ENCODE data around the gene OR2Y1.
"Not testable (repeated sequence)": the region's sequence is repeated elsewhere in the genome, so short reads cannot be mapped to it uniquely, and the experiment has no call there.

Gene OR2Y1

DNA sequence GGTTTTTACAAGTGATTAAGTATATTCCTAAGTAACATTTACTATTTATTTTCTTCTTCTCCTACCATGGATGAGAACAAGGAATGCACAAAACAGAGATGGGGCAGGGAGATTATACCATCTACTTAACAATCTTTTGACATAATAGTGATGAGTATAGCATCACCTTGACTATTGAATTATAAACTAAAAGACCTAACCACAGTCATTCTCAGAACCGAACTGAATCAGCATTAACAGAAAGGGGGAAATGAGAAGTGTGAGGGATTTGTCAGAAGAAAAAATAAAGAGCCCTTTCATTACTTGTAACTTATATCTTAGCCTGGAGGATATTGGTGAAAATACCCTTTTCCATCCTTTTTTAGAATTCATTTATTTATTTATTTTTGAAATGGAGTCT, 21.9 kb downstream of the OR2Y1 start:
- H3K27ac Mint-ChIP-seq: no peak overlapping the region
- DNase-seq (ENCODE audit: low spot score): no peak
- peaks cover 10% of the 10 kb centered on the region for H3K4me1 Mint-ChIP-seq (ENCODE audit: low read depth)
- H3K9me3 Mint-ChIP-seq: no peaks in the 10 kb centered on the region
- no peak overlapping the region for H3K4me3 Mint-ChIP-seq
- peaks cover 30% of the 10 kb centered on the region for H3K27me3 Mint-ChIP-seq (ENCODE audit: low read depth)
- no peaks in the 10 kb centered on the region for H3K36me3 Mint-ChIP-seq (ENCODE audit: low read depth)

DNA sequence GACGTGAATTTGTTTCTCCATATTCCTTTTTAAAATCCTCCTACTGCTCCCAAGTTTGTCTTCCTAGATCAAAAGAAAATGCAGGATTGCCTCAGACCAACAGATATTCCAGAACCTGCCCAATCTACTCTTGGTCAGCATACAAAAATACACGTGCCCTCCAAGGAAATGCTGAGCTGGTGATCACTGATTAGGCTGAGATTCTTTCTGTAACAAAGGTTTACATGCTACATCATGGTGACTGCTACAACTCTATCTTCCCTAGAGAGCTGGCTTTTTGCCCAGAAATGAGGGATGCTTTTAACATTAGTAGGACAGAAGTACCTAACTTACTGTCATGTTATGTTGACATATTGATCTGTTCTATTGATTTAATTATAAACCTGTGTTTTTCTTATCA, 35.5 kb downstream of the OR2Y1 start:
- peaks cover 2% of the 10 kb centered on the region for H3K27me3 Mint-ChIP-seq (ENCODE audit: low read depth)
- H3K4me1 Mint-ChIP-seq (ENCODE audit: low read depth): no peaks in the 10 kb centered on the region
- H3K36me3 Mint-ChIP-seq (ENCODE audit: low read depth): no peaks in the 10 kb centered on the region
- no peak overlapping the region for H3K27ac Mint-ChIP-seq
- H3K4me3 Mint-ChIP-seq: no peak overlapping the region
- DNase-seq (ENCODE audit: low spot score): no peak
- H3K9me3 Mint-ChIP-seq: no peaks in the 10 kb centered on the region

DNA sequence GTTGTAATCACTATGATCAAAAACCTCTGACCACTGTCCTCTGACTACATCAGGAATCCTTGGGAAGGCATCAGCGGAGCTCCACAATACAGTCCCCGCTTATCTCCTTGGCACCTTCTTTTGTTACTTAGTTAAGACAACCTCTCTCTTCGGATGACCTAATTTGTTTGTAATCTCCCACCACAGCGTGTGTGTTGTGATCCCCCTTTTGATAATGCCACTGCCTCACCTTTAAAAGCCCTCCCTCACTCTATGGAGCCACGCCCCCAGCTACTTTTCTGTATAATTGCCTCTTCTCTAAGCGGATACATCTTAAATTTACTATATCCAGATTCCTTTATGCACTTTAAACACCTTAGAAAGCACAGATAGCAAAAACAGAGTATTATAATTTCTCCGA, 35.9 kb downstream of the OR2Y1 start:
- H3K4me3 Mint-ChIP-seq: no peak overlapping the region
- no peak overlapping the region for H3K27ac Mint-ChIP-seq
- no peaks in the 10 kb centered on the region for H3K4me1 Mint-ChIP-seq (ENCODE audit: low read depth)
- no peaks in the 10 kb centered on the region for H3K36me3 Mint-ChIP-seq (ENCODE audit: low read depth)
- H3K27me3 Mint-ChIP-seq (ENCODE audit: low read depth): peaks cover 2% of the 10 kb centered on the region
- no peak for DNase-seq (ENCODE audit: low spot score)
- no peaks in the 10 kb centered on the region for H3K9me3 Mint-ChIP-seq

DNA sequence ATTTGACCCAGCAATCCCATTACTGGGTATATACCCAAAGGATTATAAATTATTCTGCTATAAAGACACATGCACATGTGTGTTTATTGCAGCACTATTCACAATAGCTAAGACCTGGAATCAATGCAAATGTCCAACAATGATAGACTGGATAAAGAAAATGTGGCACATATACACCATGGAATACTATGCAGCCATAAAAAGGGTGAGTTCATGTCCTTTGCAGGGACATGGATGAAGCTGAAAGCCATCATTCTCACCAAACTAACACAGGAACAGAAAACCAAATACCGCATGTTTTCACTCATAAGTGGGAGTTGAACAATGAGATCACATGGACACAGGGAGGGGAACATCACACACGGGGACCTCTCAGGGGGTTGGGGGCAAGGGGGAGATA, 36.5 kb downstream of the OR2Y1 start:
- H3K4me3 Mint-ChIP-seq; H3K36me3 Mint-ChIP-seq (ENCODE audit: low read depth); H3K27me3 Mint-ChIP-seq (ENCODE audit: low read depth); H3K27ac Mint-ChIP-seq; H3K4me1 Mint-ChIP-seq (ENCODE audit: low read depth); DNase-seq (ENCODE audit: low spot score); H3K9me3 Mint-ChIP-seq: not testable (repeated sequence)

DNA sequence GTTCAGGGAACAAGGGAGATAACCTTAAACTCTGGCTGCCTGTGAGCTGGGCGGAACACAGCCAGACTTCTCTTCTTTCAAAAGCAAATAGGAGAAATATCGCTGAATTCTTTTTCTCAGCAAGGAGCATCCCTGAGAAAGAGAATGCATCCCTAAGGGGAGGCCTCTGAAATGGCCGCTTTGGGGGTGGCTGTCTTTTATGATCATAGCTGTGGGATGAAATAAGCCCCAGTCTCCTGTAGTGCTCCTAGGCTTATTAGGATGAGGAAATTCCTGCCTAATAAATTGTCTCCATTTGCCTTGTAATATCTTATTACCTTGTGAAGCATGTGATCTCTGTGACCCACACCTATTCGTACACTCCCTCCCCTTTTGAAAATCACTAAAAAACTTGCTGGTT, 39.4 kb downstream of the OR2Y1 start:
- H3K27ac Mint-ChIP-seq; DNase-seq (ENCODE audit: low spot score); H3K27me3 Mint-ChIP-seq (ENCODE audit: low read depth): not testable (repeated sequence)

DNA sequence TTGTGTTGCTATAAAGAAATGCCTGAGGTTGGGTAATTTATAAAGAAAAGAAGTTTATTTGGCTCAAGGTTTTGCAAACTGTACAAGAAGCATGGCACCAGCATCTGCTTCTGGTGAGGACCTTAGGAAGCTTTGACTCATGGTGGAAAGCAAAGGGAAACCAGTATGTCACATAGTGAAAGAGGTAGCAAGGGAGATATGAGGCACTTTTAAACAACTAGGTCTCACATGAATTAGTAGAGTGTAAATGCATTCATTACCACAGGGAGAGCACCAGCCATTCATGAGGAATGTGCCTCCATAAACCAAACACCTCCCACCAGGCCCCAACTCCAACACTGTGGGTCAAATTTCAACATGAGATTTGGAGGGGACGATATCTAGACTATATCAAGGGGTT, 40.8 kb downstream of the OR2Y1 start:
- no peak for DNase-seq (ENCODE audit: low spot score)
- no peak overlapping the region for H3K27ac Mint-ChIP-seq
- peaks cover 8% of the 10 kb centered on the region for H3K27me3 Mint-ChIP-seq (ENCODE audit: low read depth)
- no peak overlapping the region for H3K4me3 Mint-ChIP-seq
- no peaks in the 10 kb centered on the region for H3K4me1 Mint-ChIP-seq (ENCODE audit: low read depth)
- H3K36me3 Mint-ChIP-seq (ENCODE audit: low read depth): no peaks in the 10 kb centered on the region
- H3K9me3 Mint-ChIP-seq: no peaks in the 10 kb centered on the region

More for the DNA sequence above, 39.4 kb downstream of the OR2Y1 start:
- H3K4me3 Mint-ChIP-seq; H3K9me3 Mint-ChIP-seq; H3K4me1 Mint-ChIP-seq (ENCODE audit: low read depth); H3K36me3 Mint-ChIP-seq (ENCODE audit: low read depth): not testable (repeated sequence)

DNA sequence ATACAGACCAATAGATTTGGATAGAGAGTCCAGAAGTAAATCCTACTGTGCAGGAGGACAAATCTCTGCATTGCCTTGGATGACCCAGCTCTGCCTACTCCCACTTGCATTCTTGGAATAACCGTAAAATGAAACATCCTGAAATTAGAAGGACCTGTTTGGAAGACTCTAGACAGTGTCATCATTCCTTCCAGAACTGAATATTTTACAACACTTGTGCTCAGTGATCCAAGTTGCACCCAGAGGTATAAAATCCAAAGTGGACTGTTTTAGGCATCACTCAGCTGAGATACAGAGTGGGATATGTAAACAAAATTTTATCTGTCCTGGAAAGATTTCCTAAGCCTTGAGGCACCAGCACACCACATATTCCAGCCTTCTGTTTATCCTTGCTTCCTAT, 43.7 kb downstream of the OR2Y1 start:
- Mint-ChIP-seq H3K4me3 (no peak overlapping the region), H3K4me1 (ENCODE audit: low read depth) (no peaks in the 10 kb centered on the region), H3K27me3 (ENCODE audit: low read depth) (peaks cover 15% of the 10 kb centered on the region), H3K36me3 (ENCODE audit: low read depth) (no peaks in the 10 kb centered on the region), H3K9me3 (no peaks in the 10 kb centered on the region), H3K27ac (no peak overlapping the region)
- DNase-seq (ENCODE audit: low spot score): no peak

DNA sequence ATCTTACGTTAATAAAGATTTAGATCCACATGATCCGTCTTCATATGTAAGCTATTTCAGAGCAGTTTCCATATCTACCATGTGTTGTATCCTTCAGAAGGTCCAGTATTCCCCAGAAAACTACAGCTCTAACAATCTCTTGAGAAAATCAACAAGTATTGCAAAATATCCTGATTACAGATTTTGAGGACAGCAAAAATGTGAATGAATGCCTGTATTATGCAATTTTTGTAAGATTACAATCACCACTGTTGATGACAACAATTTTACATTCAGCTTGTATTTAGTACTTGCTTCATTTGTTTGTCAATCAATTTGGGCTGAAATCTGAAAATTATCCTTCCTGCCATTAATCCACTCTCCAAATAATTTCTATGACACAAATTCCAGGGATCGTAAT, 47.4 kb downstream of the OR2Y1 start:
- H3K4me3 Mint-ChIP-seq: no peak overlapping the region
- no peak overlapping the region for H3K27ac Mint-ChIP-seq
- DNase-seq (ENCODE audit: low spot score): no peak
- peaks cover 19% of the 10 kb centered on the region for H3K4me1 Mint-ChIP-seq (ENCODE audit: low read depth)
- peaks cover 13% of the 10 kb centered on the region for H3K27me3 Mint-ChIP-seq (ENCODE audit: low read depth)
- H3K36me3 Mint-ChIP-seq (ENCODE audit: low read depth): no peaks in the 10 kb centered on the region
- H3K9me3 Mint-ChIP-seq: no peaks in the 10 kb centered on the region

DNA sequence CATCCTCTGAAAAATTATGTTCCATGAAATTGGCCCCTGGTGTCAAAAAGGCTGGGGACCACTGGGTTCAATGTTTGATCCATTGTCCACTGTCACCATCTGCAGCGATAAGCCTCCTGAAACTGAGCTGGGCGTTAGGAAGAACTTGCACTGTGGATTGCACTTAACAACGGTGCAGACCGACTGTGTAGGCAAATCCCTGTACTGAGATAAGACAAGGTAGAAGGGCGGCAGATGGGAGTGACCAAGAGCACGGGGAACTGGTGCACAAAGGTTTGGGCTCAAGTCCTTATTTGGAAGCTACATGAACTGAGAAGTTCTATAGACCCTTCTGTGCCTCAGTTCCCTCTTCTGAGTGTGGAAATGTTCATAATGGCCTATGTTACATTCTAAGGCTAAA, 48.8 kb downstream of the OR2Y1 start:
- Mint-ChIP-seq H3K36me3 (ENCODE audit: low read depth) (no peaks in the 10 kb centered on the region), H3K27ac (no peak overlapping the region), H3K4me1 (ENCODE audit: low read depth) (peaks cover 19% of the 10 kb centered on the region), H3K27me3 (ENCODE audit: low read depth) (peaks cover 14% of the 10 kb centered on the region), H3K9me3 (no peaks in the 10 kb centered on the region), H3K4me3 (no peak overlapping the region)
- no peak for DNase-seq (ENCODE audit: low spot score)

DNA sequence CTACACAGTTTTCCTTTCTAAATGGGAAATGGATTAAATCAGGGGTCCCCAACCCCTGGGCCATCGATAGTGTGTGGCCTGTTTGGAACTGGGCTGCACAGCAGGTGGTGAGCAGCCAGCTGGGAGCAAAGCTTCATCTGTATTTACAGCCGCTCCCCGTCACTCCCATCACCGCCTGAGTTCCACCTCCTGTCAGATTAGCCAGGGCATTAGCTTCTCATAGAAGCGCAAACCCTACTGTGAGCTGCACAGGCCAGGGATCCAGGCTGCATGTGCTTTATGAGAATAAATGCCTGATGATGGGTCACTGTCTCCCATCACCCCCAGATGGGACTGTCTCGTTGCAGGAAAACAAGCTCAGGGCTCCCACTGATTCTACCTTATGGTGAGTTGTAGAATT, 49.3 kb downstream of the OR2Y1 start:
- Mint-ChIP-seq H3K9me3 (no peaks in the 10 kb centered on the region), H3K27ac (no peak overlapping the region), H3K36me3 (ENCODE audit: low read depth) (no peaks in the 10 kb centered on the region), H3K4me1 (ENCODE audit: low read depth) (peaks cover 19% of the 10 kb centered on the region), H3K4me3 (no peak overlapping the region), H3K27me3 (ENCODE audit: low read depth) (peaks cover 18% of the 10 kb centered on the region)
- DNase-seq (ENCODE audit: low spot score): no peak

DNA sequence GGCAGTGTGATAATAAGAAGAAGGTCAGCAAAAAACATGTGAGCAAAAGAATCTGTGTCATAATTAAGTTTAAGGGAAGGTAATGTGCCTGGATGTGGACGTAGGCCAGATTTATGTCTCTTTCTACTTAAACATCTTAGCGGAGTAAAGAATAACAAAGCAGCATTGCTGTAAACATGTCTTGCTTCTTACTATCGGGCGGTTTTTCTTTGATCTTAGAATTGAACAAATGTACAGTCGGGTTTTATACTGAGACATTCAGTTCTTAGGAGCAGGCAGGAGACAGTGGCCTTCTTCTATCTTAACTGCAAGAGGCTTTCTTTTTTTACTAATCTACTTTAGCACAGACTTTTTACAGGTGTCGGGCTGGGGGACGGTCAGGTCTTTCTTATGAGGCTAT, 50.1 kb downstream of the OR2Y1 start:
- Mint-ChIP-seq H3K9me3 (no peaks in the 10 kb centered on the region), H3K27me3 (ENCODE audit: low read depth) (peaks cover 19% of the 10 kb centered on the region), H3K27ac (peak overlapping the region; percentile 39), H3K36me3 (ENCODE audit: low read depth) (no peaks in the 10 kb centered on the region), H3K4me3 (peak overlapping the region; percentile 64), H3K4me1 (ENCODE audit: low read depth) (peaks cover 19% of the 10 kb centered on the region)
- no peak for DNase-seq (ENCODE audit: low spot score)
